NT2/D1 (cell line): ENCODE measurements around the gene SORCS1.

ENCODE experiments used
- DNase-seq: peaks from one replicate; pipeline ENCODE4 v3.0.0-alpha.2; 2011; ENCODE audit warnings: low read depth, low spot score
- H3K27me3 ChIP-seq: 2 replicates; pipeline ENCODE4 v1.6.0; 2011; ENCODE audit warnings: mild to moderate bottlenecking; ENCODE audit not compliant: insufficient read length, insufficient read depth
- H3K36me3 ChIP-seq: 2 replicates; pipeline ENCODE4 v1.6.1; 2011; ENCODE audit warnings: mild to moderate bottlenecking, low read length, mixed read lengths; ENCODE audit not compliant: insufficient read depth, insufficient read length
- H3K4me1 ChIP-seq: 2 replicates; pipeline ENCODE4 v1.5.1; 2011; ENCODE audit not compliant: insufficient read depth, insufficient read length
- H3K4me3 ChIP-seq: 2 replicates; pipeline ENCODE4 v1.5.1; 2011; ENCODE audit warnings: low read depth; ENCODE audit not compliant: insufficient read length
- H3K9ac ChIP-seq: 2 replicates; pipeline ENCODE4 v1.6.0; 2011; ENCODE audit warnings: low read depth; ENCODE audit not compliant: insufficient read length
- H3K9me3 ChIP-seq: 2 replicates; pipeline ENCODE4 v1.5.1; 2011; ENCODE audit warnings: mild to moderate bottlenecking, low read length; ENCODE audit not compliant: insufficient read depth
- SUZ12 ChIP-seq: IDR thresholded peaks from 2 replicates; pipeline ENCODE4 v1.6.1; 2011; ENCODE audit not compliant: insufficient read length, insufficient read depth; ENCODE audit errors: extremely low read depth
- YY1 ChIP-seq: IDR thresholded peaks from 2 replicates; pipeline ENCODE4 v1.6.1; 2011; ENCODE audit not compliant: insufficient read length, insufficient read depth
- ZNF274 ChIP-seq: IDR thresholded peaks from 2 replicates; pipeline ENCODE4 v1.6.1; 2011; ENCODE audit warnings: mild to moderate bottlenecking, low read depth, low read length

The SORCS1 gene

DNA sequence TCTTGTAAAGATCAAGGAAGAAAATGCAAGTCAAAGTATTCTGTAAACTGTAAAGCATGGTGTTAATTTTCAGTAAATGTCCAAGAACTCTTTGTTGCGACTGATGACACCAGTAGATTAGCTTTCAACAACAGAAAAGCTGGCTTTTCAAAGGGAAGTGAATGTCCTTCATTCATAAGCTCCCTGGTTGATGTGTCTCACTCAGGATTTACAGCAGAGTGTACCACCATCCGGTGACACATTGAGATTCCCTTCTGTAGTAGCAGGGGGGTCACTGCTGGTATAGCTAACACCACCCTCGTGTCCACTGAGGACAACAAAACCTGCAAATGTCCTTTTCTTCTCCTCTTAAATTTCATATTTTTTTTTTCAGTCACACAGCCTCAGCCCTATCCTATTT lies 253.4 kb downstream of the SORCS1 start:
- no peaks in the 10 kb centered on the region for H3K27me3 ChIP-seq
- no peaks in the 10 kb centered on the region for H3K9me3 ChIP-seq
- no peaks in the 10 kb centered on the region for H3K4me1 ChIP-seq
- H3K9ac ChIP-seq, result no peak overlapping the region
- no peak overlapping the region for H3K4me3 ChIP-seq
- DNase-seq, result no peak
- TF ChIP-seq ZNF274 (no peak), SUZ12 (no peak), YY1 (no peak)
- H3K36me3 ChIP-seq, result no peaks in the 10 kb centered on the region

DNA sequence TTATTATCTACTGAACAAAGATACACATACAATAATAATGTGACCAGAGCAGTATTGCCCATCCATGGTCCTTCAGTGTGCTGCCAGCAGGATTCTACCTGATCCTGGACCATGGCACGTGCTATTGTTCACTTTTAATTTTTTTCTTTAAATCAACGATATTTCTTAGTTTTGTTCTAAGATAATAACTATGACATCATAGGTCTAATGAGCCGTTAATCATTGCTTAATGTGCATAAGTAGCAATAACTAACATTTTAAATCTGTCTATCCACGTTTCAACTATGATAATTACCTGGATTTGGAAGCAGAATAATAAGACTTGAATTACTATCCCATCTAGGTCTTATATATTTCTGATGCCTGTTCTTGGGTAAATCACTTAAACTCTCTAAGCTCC lies 253.8 kb downstream of the SORCS1 start:
- no peak for TF ChIP-seq SUZ12
- TF ChIP-seq YY1, result no peak
- no peak for TF ChIP-seq ZNF274
- H3K4me1 ChIP-seq, result no peaks in the 10 kb centered on the region
- no peaks in the 10 kb centered on the region for H3K36me3 ChIP-seq

DNA sequence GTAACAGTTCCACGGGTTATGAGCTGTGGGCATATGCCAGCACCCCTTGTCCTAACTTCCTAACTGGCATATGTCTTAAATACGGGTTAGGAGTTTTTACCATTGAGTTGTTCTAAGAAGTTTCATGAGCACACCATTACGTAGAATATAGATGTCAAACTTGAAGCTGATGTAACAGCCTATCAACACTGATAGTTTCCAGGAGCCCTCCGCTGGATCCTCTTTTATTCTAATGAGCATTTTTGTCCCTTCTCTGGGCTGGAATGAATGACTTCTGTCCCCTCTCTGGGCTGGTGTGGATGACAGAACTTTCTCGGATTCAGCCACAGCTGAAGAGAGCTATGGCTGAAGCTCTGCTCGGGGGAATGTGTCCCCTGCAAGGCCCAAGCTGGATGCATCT lies 256.3 kb downstream of the SORCS1 start:
- no peak for TF ChIP-seq SUZ12
- Histone ChIP-seq H3K4me3 (no peak overlapping the region), H3K4me1 (no peaks in the 10 kb centered on the region), H3K9me3 (no peaks in the 10 kb centered on the region), H3K36me3 (no peaks in the 10 kb centered on the region), H3K27me3 (no peaks in the 10 kb centered on the region), H3K9ac (no peak overlapping the region)
- no peak for DNase-seq

More for the DNA sequence above, 253.8 kb downstream of the SORCS1 start:
- no peak overlapping the region for H3K9ac ChIP-seq
- H3K9me3 ChIP-seq, result no peaks in the 10 kb centered on the region
- H3K27me3 ChIP-seq, result no peaks in the 10 kb centered on the region
- no peak overlapping the region for H3K4me3 ChIP-seq
- no peak for DNase-seq

DNA sequence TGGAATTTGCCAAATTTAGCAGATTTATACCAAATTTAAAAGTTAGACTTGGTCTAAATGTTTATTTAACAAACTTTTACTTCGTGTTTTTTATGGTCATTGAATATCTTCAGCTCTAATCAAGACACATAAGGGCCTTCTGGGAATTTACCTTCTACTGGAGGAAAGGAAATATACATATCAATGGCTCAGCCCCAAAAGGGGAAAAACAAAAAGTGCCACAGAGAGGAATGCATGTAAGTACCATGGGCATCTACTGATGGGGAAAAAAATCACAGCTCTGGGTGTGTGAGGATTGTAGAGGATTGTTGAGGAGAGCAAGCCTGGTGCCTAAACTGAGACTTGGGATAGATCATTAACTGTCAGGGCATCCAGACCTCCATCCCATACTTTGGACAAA lies 260.3 kb downstream of the SORCS1 start:
- TF ChIP-seq SUZ12, result no peak
- no peak for TF ChIP-seq ZNF274
- TF ChIP-seq YY1, result no peak
- no peaks in the 10 kb centered on the region for H3K4me1 ChIP-seq
- H3K36me3 ChIP-seq, result no peaks in the 10 kb centered on the region
- no peaks in the 10 kb centered on the region for H3K9me3 ChIP-seq
- no peaks in the 10 kb centered on the region for H3K27me3 ChIP-seq
- no peak overlapping the region for H3K4me3 ChIP-seq
- DNase-seq, result no peak
- no peak overlapping the region for H3K9ac ChIP-seq

DNA sequence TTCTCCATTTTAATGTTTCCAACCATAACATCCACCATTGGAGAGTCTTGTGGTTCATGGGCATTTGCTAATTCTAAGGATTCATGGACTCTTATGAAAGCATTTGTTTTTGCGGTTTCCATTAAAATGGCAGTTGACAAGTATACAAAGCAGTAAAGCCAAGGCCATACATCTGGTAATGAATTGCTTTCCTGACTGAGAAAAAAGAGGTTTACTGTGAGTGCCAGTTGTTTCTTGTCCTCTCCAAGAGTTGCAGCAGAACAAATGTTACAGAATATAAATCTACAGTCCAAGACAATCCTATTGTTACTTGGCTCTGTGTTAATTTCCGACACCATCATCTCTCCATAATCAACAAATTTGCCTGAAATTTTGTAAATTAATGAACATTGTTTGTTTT lies 261.3 kb downstream of the SORCS1 start:
- TF ChIP-seq SUZ12 (no peak), ZNF274 (no peak), YY1 (no peak)
- Histone ChIP-seq H3K36me3 (no peaks in the 10 kb centered on the region), H3K4me1 (no peaks in the 10 kb centered on the region), H3K4me3 (no peak overlapping the region), H3K27me3 (no peaks in the 10 kb centered on the region), H3K9ac (no peak overlapping the region), H3K9me3 (no peaks in the 10 kb centered on the region)
- DNase-seq, result no peak

DNA sequence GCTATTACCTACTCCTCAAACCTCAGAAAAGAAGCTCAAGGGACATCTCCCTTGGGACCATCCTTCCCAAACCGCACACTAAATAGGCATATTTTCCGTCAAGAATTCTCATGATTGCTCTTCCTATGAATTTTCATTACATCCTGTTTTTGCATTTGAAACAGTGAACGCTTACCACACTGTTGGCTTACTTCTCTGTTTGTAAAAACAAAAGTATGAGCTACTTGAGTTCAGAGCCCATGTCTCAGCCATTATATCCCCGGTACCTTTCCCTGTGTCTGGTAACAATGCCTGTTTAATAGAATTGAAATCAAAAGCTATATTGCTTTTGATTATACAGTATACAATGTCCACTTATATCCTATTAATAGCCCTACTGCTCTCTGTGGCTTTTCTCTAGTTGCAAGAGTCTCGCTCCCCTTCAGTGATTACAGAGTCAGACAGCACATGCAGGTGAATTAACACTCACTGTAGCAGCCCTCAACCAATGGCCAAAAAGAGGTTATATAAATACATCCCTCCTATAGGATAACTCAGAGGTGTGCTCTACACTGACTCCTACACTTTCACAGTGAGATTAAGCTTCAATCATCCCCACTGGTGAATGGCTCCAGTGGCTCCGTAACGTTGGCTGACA lies 264.4 kb downstream of the SORCS1 start:
- H3K36me3 ChIP-seq, result no peaks in the 10 kb centered on the region
- no peak for DNase-seq
- no peak overlapping the region for H3K9ac ChIP-seq
- TF ChIP-seq ZNF274 (no peak), SUZ12 (no peak), YY1 (no peak)
- no peaks in the 10 kb centered on the region for H3K4me1 ChIP-seq
- H3K27me3 ChIP-seq, result no peaks in the 10 kb centered on the region
- no peak overlapping the region for H3K4me3 ChIP-seq
- no peaks in the 10 kb centered on the region for H3K9me3 ChIP-seq

DNA sequence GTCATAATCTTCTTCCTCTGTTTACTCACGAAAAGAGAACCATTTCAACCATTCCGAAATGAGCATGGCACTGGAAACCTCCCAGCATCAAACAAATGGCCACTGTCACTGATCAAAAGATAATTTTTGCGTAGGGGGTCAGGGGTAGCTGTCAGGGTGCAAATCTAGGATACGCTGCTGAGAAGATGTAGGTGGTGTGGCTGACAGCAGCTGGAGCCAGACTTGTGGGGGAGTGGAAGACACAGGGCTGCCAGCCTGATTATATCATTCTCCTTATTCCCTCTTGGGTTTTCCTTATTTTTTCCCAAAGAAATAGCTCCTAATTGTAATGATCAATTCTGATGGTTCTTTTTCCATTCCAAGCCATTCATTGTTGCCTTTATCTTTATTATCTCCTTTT lies 266.1 kb downstream of the SORCS1 start:
- no peak for TF ChIP-seq SUZ12
- TF ChIP-seq ZNF274, result no peak
- TF ChIP-seq YY1, result no peak
- no peak overlapping the region for H3K4me3 ChIP-seq
- H3K9me3 ChIP-seq, result no peaks in the 10 kb centered on the region
- H3K27me3 ChIP-seq, result no peaks in the 10 kb centered on the region
- no peaks in the 10 kb centered on the region for H3K4me1 ChIP-seq
- no peaks in the 10 kb centered on the region for H3K36me3 ChIP-seq
- H3K9ac ChIP-seq, result no peak overlapping the region
- no peak for DNase-seq

DNA sequence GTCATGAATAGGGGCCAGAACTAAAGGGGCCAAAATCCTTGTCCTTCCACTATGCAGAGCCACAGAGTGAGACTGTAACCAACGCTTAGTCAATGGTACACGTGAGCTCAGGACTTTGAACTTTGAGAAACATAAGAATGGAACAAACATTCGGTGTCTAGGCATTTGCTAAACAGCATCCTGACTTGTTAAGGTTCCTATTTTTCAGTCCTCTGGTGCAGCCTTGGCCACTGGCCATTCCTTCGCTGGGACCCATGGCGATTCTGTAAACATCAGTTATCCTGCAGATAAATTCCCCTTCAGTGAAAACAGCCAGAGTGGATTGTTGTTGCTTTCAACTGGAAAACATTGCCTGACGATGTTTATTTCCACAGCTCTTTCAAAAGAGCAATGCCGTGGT lies 266.8 kb downstream of the SORCS1 start:
- Histone ChIP-seq H3K36me3 (no peaks in the 10 kb centered on the region), H3K27me3 (no peaks in the 10 kb centered on the region), H3K4me3 (no peak overlapping the region), H3K9me3 (no peaks in the 10 kb centered on the region), H3K4me1 (no peaks in the 10 kb centered on the region), H3K9ac (no peak overlapping the region)
- TF ChIP-seq SUZ12 (no peak), YY1 (no peak), ZNF274 (no peak)
- DNase-seq, result no peak
